HepG2 (cell line): ENCODE results near the gene CDK3. TPM values are rescaled to one million over a fixed set of nuclear protein-coding genes. Genes with fewer than 3 reads are reported as not detected.

ENCODE experiments used
- ATF1 ChIP-seq: IDR thresholded peaks from 2 replicates; pipeline ENCODE4 v1.6.1; 2016; ENCODE audit warnings: mild to moderate bottlenecking, control low read depth
- ATRX ChIP-seq: sonication (generic); formaldehyde crosslinking; IDR thresholded peaks from 2 replicates; pipeline ENCODE4 v1.4.0; 2020; ENCODE audit warnings: missing genetic modification reagents, borderline replicate concordance
- HNRNPH1 ChIP-seq: fragments of 200-400 bp; formaldehyde crosslinking; optimal IDR thresholded peaks from 2 replicates; pipeline ENCODE3; 2017; ENCODE audit warnings: mild to moderate bottlenecking, low read depth, low read length
- HOXA5 ChIP-seq: sonication (generic); formaldehyde crosslinking; IDR thresholded peaks from 2 replicates; pipeline ENCODE4 v1.4.0; 2020; ENCODE audit warnings: missing genetic modification reagents
- JUN ChIP-seq: sonication (generic); formaldehyde crosslinking; IDR thresholded peaks from 2 replicates; pipeline ENCODE4 v1.4.0; 2020; ENCODE audit warnings: mild to moderate bottlenecking, missing genetic modification reagents
- KMT2B ChIP-seq: IDR thresholded peaks from 2 replicates; pipeline ENCODE4 v1.6.1; 2016; ENCODE audit warnings: missing genetic modification reagents, missing compliant biosample characterization
- MTA1 ChIP-seq: sonication (generic); formaldehyde crosslinking; IDR thresholded peaks from 2 replicates; pipeline ENCODE4 v1.4.0; 2020; ENCODE audit warnings: missing genetic modification reagents, mild to moderate bottlenecking, borderline replicate concordance
- MTF1 ChIP-seq: sonication (generic); formaldehyde crosslinking; IDR thresholded peaks from 2 replicates; pipeline ENCODE4 v1.5.0; 2020; ENCODE audit warnings: missing genetic modification reagents
- SNRNP70 ChIP-seq: fragments of 200-400 bp; formaldehyde crosslinking; IDR thresholded peaks from 2 replicates; pipeline ENCODE4 v1.6.1; 2017; ENCODE audit warnings: mild to moderate bottlenecking, low read depth, low read length, moderate library complexity
- SP1 ChIP-seq, 2 experiments: fragments of 450-650 bp in 1 of 2; sonication (generic) in 1 of 2; formaldehyde crosslinking in 1 of 2; IDR thresholded peaks; 2 replicates each; pipeline versions ENCODE4 v1.4.0 to v1.6.1; 2016 to 2020; ENCODE audit warnings: missing genetic modification reagents in 1 of 2
- TCF12 ChIP-seq, 2 experiments: fragments of 450-650 bp in 1 of 2; sonication (generic) in 1 of 2; formaldehyde crosslinking in 1 of 2; IDR thresholded peaks; 2 replicates each; pipeline versions ENCODE4 v1.6.1 to v1.8.0; 2017 to 2022; ENCODE audit warnings: antibody characterized with exemption in 1 of 2, mild to moderate bottlenecking in 1 of 2, missing genetic modification reagents in 1 of 2, moderate library complexity in 1 of 2
- U2AF2 ChIP-seq: fragments of 200-400 bp; formaldehyde crosslinking; IDR thresholded peaks from 2 replicates; pipeline ENCODE4 v1.6.1; 2017; ENCODE audit warnings: low read depth, mild to moderate bottlenecking, low read length
- ZBTB14 ChIP-seq: sonication (generic); formaldehyde crosslinking; IDR thresholded peaks from 2 replicates; pipeline ENCODE4 v1.4.0; 2020; ENCODE audit warnings: missing genetic modification reagents
- ZFP1 ChIP-seq: IDR thresholded peaks from 2 replicates; pipeline ENCODE4 v1.6.1; 2016
- ZNF672 ChIP-seq: sonication (generic); formaldehyde crosslinking; IDR thresholded peaks from 2 replicates; pipeline ENCODE4 v1.8.1; 2022; ENCODE audit warnings: missing genetic modification reagents
- ZNF878 ChIP-seq: sonication (generic); formaldehyde crosslinking; IDR thresholded peaks from 2 replicates; pipeline ENCODE4 v1.8.1; 2023; ENCODE audit warnings: mild to moderate bottlenecking, missing genetic modification reagents, moderate library complexity
- polyA plus RNA-seq, 8 experiments: library from polyadenylated mRNA; depleted of rRNA in 3 of 8; stranded (reverse) in 7 of 8; unstranded in 1 of 8; fragments of >200 nt; fragmentation: Illumina TruSeq in 4 of 8; extraction: Trizol in 4 of 8; gene quantifications; 2 replicates each; pipeline versions ENCODE4 v1.2.1 to v1.2.3, GENCODE V29; 2011 to 2016; ENCODE audit warnings: low read depth in 4 of 8, missing spikeins in 1 of 8, mixed read lengths in 1 of 8; ENCODE audit not compliant: insufficient read depth in 1 of 8
- total RNA-seq, 5 experiments: library from RNA; depleted of rRNA; stranded (reverse); fragments of >200 nt; fragmentation: Illumina TruSeq; extraction: Trizol; gene quantifications; 2 replicates each; pipeline ENCODE4 v1.2.3, GENCODE V29; 2016; ENCODE audit warnings: low read depth in 1 of 5
- TF ChIP-seq, protein P1 (sequence below): sonication (generic); formaldehyde crosslinking; IDR thresholded peaks from 2 replicates; pipeline ENCODE4 v1.8.1; 2023; ENCODE audit warnings: mild to moderate bottlenecking, moderate library complexity, missing genetic modification reagents
- TF ChIP-seq, protein P2 (sequence below): sonication (generic); formaldehyde crosslinking; conservative IDR thresholded peaks from 2 replicates; pipeline ENCODE4 v1.8.1; 2023; ENCODE audit warnings: missing genetic modification reagents
- TF ChIP-seq, protein P3 (sequence below): sonication (generic); formaldehyde crosslinking; conservative IDR thresholded peaks from 2 replicates; pipeline ENCODE4 v1.5.0; 2020; ENCODE audit warnings: missing genetic modification reagents
- TF ChIP-seq, protein P4 (sequence below): sonication (generic); formaldehyde crosslinking; conservative IDR thresholded peaks from 2 replicates; pipeline ENCODE4 v1.8.0; 2022; ENCODE audit warnings: low read depth, missing genetic modification reagents
- TF ChIP-seq, protein P5 (sequence below): IDR thresholded peaks from 2 replicates; pipeline ENCODE4 v1.6.1; 2016; ENCODE audit warnings: missing biosample characterization, missing genetic modification reagents, low read depth

CDK3 gene
- total and polyA plus RNA-seq, 2 of the 13 experiments (the other 11 are each of a cell fraction or from before 2014, with no cell fraction given) = 5.8 to 11.4 TPM

GRCh38 chr17:76032073-76032779 is 31.6 kb downstream of the CDK3 start (continued):
- TF ChIP-seq, protein P1, sequence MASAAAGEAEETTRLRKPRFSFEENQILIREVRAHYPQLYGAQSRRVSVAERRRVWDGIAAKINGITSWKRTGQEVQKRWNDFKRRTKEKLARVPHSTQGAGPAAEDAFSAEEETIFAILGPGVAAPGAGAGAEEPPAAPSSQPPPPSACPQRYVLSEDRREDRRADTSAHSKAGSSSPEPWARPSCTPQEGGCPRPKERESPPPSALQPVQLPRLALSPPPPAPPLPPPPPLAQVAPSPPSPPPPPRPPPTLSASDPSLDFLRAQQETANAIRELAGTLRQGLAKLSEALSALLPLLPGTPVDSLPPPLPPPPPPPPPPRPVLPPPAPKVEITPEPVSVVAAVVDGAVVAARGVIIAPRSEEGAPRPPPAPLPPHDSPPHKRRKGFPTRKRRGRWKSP = no peak
- TF ChIP-seq ATRX (CRISPR knock-in tag) (no peak), ZBTB14 (no peak), KMT2B (CRISPR knock-in tag) (peak; percentile 55; the same call in 1 of the 2 replicates), SNRNP70 (no peak), ZNF672 (CRISPR knock-in tag) (no peak), ZFP1 (CRISPR knock-in tag) (0 out of 2 replicates have a peak, but pooled peaks have one; percentile 32), TCF12 (IDR thresholded peaks at IDR 0.05) (no peak), TCF12 (CRISPR knock-in tag; IDR thresholded peaks at IDR 0.05) (no peak), HOXA5 (CRISPR knock-in tag) (peak; percentile 66; the same call in 1 of the 2 replicates), ZNF878 (CRISPR knock-in tag) (no peak), ATF1 (CRISPR knock-in tag) (no peak), U2AF2 (no peak), JUN (CRISPR knock-in tag) (0 out of 2 replicates have a peak, but pooled peaks have one; percentile 27), SP1 (IDR thresholded peaks at IDR 0.05) (no peak), SP1 (CRISPR knock-in tag; IDR thresholded peaks at IDR 0.05) (0 out of 2 replicates have a peak, but pooled peaks have one; percentile 17), MTF1 (no peak), HNRNPH1 (no peak), MTA1 (CRISPR knock-in tag) (peak; percentile 60; the same call in 1 of the 2 replicates)
- TF ChIP-seq, protein P2, sequence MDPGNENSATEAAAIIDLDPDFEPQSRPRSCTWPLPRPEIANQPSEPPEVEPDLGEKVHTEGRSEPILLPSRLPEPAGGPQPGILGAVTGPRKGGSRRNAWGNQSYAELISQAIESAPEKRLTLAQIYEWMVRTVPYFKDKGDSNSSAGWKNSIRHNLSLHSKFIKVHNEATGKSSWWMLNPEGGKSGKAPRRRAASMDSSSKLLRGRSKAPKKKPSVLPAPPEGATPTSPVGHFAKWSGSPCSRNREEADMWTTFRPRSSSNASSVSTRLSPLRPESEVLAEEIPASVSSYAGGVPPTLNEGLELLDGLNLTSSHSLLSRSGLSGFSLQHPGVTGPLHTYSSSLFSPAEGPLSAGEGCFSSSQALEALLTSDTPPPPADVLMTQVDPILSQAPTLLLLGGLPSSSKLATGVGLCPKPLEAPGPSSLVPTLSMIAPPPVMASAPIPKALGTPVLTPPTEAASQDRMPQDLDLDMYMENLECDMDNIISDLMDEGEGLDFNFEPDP (CRISPR knock-in tag) = no peak
- TF ChIP-seq, protein P3, sequence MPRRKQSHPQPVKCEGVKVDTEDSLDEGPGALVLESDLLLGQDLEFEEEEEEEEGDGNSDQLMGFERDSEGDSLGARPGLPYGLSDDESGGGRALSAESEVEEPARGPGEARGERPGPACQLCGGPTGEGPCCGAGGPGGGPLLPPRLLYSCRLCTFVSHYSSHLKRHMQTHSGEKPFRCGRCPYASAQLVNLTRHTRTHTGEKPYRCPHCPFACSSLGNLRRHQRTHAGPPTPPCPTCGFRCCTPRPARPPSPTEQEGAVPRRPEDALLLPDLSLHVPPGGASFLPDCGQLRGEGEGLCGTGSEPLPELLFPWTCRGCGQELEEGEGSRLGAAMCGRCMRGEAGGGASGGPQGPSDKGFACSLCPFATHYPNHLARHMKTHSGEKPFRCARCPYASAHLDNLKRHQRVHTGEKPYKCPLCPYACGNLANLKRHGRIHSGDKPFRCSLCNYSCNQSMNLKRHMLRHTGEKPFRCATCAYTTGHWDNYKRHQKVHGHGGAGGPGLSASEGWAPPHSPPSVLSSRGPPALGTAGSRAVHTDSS (CRISPR knock-in tag) = no peak
- TF ChIP-seq, protein P4, sequence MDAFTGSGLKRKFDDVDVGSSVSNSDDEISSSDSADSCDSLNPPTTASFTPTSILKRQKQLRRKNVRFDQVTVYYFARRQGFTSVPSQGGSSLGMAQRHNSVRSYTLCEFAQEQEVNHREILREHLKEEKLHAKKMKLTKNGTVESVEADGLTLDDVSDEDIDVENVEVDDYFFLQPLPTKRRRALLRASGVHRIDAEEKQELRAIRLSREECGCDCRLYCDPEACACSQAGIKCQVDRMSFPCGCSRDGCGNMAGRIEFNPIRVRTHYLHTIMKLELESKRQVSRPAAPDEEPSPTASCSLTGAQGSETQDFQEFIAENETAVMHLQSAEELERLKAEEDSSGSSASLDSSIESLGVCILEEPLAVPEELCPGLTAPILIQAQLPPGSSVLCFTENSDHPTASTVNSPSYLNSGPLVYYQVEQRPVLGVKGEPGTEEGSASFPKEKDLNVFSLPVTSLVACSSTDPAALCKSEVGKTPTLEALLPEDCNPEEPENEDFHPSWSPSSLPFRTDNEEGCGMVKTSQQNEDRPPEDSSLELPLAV (CRISPR knock-in tag) = no peak
- TF ChIP-seq, protein P5, sequence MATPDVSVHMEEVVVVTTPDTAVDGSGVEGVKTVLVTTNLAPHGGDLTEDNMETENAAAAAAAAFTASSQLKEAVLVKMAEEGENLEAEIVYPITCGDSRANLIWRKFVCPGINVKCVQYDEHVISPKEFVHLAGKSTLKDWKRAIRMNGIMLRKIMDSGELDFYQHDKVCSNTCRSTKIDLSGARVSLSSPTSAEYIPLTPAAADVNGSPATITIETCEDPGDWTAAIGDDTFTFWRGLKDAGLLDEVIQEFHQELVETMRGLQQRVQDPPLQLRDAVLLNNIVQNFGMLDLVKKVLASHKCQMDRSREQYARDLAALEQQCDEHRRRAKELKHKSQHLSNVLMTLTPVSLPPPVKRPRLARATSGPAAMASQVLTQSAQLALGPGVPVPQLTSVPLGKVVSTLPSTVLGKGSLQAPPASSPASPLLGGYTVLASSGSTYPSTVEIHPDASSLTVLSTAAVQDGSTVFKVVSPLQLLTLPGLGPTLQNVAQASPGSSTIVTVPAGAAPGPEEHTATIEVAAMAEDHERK (CRISPR knock-in tag) = no peak
